OCI-LY7 (cell line): ENCODE data around the gene EPHB1.

Experiments used
- CTCF ChIP-seq: fragments of 200-600 bp; sonication (generic); conservative IDR thresholded peaks from 2 replicates; pipeline ENCODE4 v1.5.1; 2014; ENCODE audit warnings: mild to moderate bottlenecking, antibody characterized with exemption, low read length, moderate library complexity, mixed read lengths
- EZH2phosphoT487 ChIP-seq: fragments of 200-600 bp; sonication (generic); IDR thresholded peaks from 2 replicates; pipeline ENCODE4 v1.6.1; 2018; ENCODE audit warnings: low read depth, borderline replicate concordance, mild to moderate bottlenecking, mixed run types, antibody characterized with exemption, low read length, moderate library complexity, mixed read lengths

- TF ChIP-seq CTCF (no peak), EZH2phosphoT487 (no peak)
These were observed 18.5 kb upstream of the EPHB1 start for GRCh38 chr3:134776518-134776917.
